ENCODE measurements around the gene PCSK7. TPM values are rescaled to one million over a fixed set of nuclear protein-coding genes. Genes with fewer than 3 reads are reported as not detected.

The PCSK7 gene
- total RNA-seq, 2 experiments from 2014 or later, result 229 to 247 TPM

DNA sequence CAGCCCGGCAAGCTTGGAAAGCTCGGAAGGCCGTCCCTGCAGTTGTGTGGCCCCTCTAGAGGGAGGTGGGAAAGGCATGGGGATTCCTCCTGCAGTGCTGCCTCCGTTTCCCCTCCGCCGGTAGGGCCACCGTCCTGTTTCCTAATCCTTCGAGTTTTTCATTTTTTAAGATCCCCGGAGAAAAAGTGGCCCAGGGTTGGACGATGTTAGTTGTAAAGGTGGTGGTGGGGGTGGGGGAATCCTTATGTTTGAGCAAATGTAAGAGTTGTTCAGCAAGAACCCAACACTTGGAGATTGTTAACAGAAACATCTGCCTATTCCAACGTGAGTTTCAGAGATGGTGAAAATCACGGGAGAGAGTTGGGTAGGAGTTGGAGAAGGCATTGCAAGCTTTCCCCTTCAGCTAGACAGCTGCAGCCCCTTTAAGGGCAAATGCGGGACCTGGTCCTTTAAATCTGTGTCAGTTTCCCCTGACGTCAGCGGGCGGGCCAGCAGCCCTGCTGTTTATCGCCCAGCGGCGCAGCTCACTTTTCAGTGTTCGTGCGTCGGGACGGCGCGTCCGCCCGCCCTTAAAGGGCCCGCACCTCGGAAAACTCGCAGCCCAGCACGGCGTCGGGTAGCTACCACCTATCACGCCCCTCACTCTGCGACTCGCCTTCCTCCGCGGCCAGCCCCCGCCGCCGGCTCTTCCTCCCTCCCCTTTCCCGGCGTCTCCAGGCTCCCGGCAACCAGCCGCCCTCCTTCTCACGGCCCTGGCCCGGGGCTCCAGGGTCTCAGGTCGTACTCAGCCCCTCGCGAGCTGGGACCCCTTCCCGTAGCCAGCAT is 53.5 kb downstream of the PCSK7 start, which contains the start of gene SIDT2:
TSS of gene SIDT2 (plus strand) at position 534 of the 825 bp plus-strand sequence. CDS start 521 bp downstream, outside the sequence.
- intact Hi-C loops (cut with DNase I, micrococcal nuclease), result loop anchor here (1.0 to 5.0 kb wide), 3 partner anchors 33 to 54 kb away; partner anchors contain the start of genes PAFAH1B2 (in 1 of the 2), PCSK7 (in 1 of the 2) and RNF214 (in 1 of the 2)
- peaks cover 32% of the 10 kb centered on the region for H3K4me1 ChIP-seq (ENCODE audit: insufficient read depth, low read length)
- H3K9me3 ChIP-seq (ENCODE audit: control insufficient read depth in 1 of 2, insufficient read depth in 1 of 2, low read length in 2 of 2), result no peaks in the 10 kb centered on the region
- ATAC-seq (ENCODE audit: poor library complexity) (peak; percentile 89), DNase-seq (peak; percentile 77 to 94 (median 86))
- POLR2A ChIA-PET, result interaction anchor here (0.7 to 4.9 kb wide), 16 partner anchors 12 to 391 kb away, joined by 3 to 60 read pairs (median 8); partner anchors contain the start of genes CEP164, PAFAH1B2, PCSK7 and RNF214
- CTCF ChIA-PET, result interaction anchor here (1.2 to 1.6 kb wide), 3 partner anchors 8 to 73 kb away, joined by 3 to 7 read pairs (median 4); partner anchors contain the start of genes PCSK7 and RNF214
- Mint-ChIP-seq H3K9me3 (no peaks in the 10 kb centered on the region), H3K4me3 (peak within 1 kb of the TSS; percentile 99), H3K4me1 (ENCODE audit: low read depth) (peaks cover 40% of the 10 kb centered on the region), H3K36me3 (ENCODE audit: low read depth) (peaks cover 14% of the 10 kb centered on the region), H3K27ac (peak within 1 kb of the TSS; percentile 98), H3K27me3 (no peaks in the 10 kb centered on the region)
- H3K27ac ChIP-seq (ENCODE audit: low read depth in 1 of 2, low read length in 2 of 2), result peak within 1 kb of the TSS; percentile 34 to 52
- TF ChIP-seq, protein P1, sequence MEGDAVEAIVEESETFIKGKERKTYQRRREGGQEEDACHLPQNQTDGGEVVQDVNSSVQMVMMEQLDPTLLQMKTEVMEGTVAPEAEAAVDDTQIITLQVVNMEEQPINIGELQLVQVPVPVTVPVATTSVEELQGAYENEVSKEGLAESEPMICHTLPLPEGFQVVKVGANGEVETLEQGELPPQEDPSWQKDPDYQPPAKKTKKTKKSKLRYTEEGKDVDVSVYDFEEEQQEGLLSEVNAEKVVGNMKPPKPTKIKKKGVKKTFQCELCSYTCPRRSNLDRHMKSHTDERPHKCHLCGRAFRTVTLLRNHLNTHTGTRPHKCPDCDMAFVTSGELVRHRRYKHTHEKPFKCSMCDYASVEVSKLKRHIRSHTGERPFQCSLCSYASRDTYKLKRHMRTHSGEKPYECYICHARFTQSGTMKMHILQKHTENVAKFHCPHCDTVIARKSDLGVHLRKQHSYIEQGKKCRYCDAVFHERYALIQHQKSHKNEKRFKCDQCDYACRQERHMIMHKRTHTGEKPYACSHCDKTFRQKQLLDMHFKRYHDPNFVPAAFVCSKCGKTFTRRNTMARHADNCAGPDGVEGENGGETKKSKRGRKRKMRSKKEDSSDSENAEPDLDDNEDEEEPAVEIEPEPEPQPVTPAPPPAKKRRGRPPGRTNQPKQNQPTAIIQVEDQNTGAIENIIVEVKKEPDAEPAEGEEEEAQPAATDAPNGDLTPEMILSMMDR (IDR thresholded peaks at IDR 0.05), result no peak
- H3K27me3 ChIP-seq (ENCODE audit: control insufficient read depth in 1 of 2, insufficient read depth in 2 of 2, low read length in 2 of 2), result no peaks in the 10 kb centered on the region
- peaks cover 7% of the 10 kb centered on the region for H3K36me3 ChIP-seq (ENCODE audit: insufficient read depth, low read length)
- peak within 1 kb of the TSS; percentile 81 for H3K4me3 ChIP-seq (ENCODE audit: low read length)

DNA sequence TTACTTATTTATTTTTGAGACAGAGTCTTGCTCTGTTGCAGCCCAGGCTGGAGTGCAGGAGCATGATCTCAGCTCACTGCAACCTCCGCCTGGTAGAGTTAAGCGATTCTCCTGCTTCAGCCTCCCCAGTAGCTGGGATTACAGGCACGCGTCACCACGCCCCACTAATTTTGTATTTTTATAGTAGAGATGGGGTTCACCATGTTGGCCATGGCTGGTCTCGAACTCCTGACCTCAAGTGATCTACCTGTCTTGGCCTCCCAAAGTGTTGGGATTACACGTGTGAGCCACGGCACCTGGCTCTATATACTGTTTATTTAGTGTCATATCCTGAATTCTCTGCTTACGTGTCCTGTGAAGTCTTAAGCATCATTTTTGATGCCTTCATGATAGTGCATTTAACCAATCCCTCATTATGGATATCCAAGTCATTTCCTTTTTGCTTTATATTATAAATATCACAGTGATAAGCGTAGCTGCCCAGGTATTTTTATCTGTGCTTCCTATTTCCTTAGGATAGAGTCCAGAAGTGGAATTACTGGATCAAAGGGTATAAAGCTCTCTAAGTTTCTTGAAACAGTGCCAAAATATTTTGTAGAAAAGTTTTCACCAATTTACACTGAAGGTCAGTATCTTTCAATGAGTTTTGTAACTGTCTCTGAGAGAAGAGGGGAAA is 54.2 kb downstream of the PCSK7 start:
- H3K36me3 ChIP-seq (ENCODE audit: insufficient read depth, low read length), result peaks cover 5% of the 10 kb centered on the region
- Mint-ChIP-seq H3K27ac (peak overlapping the region; percentile 98), H3K36me3 (ENCODE audit: low read depth) (peaks cover 14% of the 10 kb centered on the region), H3K27me3 (no peaks in the 10 kb centered on the region), H3K9me3 (no peaks in the 10 kb centered on the region), H3K4me1 (ENCODE audit: low read depth) (peaks cover 41% of the 10 kb centered on the region), H3K4me3 (peak overlapping the region; percentile 99)
- intact Hi-C loops (cut with DNase I, micrococcal nuclease), result loop anchor here (1.0 to 5.0 kb wide), 3 partner anchors 32 to 55 kb away; partner anchors contain the start of genes PAFAH1B2 (in 1 of the 2), PCSK7 (in 1 of the 2) and RNF214 (in 1 of the 2)
- peak overlapping the region; percentile 81 for H3K4me3 ChIP-seq (ENCODE audit: low read length)
- ChIA-PET POLR2A (interaction anchor here (0.5 to 4.9 kb wide), 11 partner anchors 14 to 390 kb away, joined by 3 to 60 read pairs (median 9); partner anchors contain the start of genes CEP164, PAFAH1B2, PCSK7 and RNF214), CTCF (interaction anchor here (1.2 kb wide), 1 partner anchor 8 kb away, joined by 3 read pairs; no protein-coding TSS in a partner anchor)
- DNase-seq (no peak), ATAC-seq (ENCODE audit: poor library complexity) (no peak)
- no peaks in the 10 kb centered on the region for H3K27me3 ChIP-seq (ENCODE audit: control insufficient read depth in 1 of 2, insufficient read depth in 2 of 2, low read length in 2 of 2)
- peaks cover 32% of the 10 kb centered on the region for H3K4me1 ChIP-seq (ENCODE audit: insufficient read depth, low read length)
- TF ChIP-seq, protein P1 (IDR thresholded peaks at IDR 0.05), result no peak
- no peak overlapping the region for H3K27ac ChIP-seq (ENCODE audit: low read depth in 1 of 2, low read length in 2 of 2)
- H3K9me3 ChIP-seq (ENCODE audit: control insufficient read depth in 1 of 2, insufficient read depth in 1 of 2, low read length in 2 of 2), result no peaks in the 10 kb centered on the region

DNA sequence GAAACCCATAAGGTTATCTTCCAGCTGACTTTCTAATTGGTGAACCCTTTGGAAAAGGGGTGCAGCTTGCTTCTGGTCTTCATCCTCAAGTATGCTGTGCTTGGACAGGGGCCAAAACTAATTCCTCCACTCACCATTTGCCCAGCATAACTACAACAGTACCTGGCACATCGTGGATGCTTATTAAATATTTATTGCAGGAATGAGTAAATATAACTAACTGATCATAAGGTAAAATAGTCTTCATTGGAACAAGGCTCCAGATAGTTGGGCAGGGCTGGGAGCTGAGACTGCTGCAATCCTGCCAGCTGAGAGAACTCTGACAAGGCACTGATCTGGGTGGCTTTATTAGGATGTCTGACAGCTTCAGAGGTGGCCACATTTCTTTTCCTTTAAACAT is 55.7 kb downstream of the PCSK7 start:
- intact Hi-C loops (cut with DNase I, micrococcal nuclease), result loop anchor here in 1 of 2 experiments (5.0 kb wide), 1 partner anchor 34 kb away; the partner anchor contains the start of gene PAFAH1B2
- TF ChIP-seq, protein P1 (IDR thresholded peaks at IDR 0.05), result no peak
- ATAC-seq (ENCODE audit: poor library complexity) (no peak), DNase-seq (no peak)
- Mint-ChIP-seq H3K9me3 (no peaks in the 10 kb centered on the region), H3K36me3 (ENCODE audit: low read depth) (peaks cover 15% of the 10 kb centered on the region), H3K27ac (no peak overlapping the region), H3K4me3 (peak overlapping the region; percentile 45), H3K4me1 (ENCODE audit: low read depth) (peaks cover 43% of the 10 kb centered on the region), H3K27me3 (no peaks in the 10 kb centered on the region)
- ChIA-PET CTCF (interaction anchor here (1.0 kb wide), 1 partner anchor 37 kb away, joined by 3 read pairs; no protein-coding TSS in a partner anchor), POLR2A (interaction anchor here (1.3 kb wide), 1 partner anchor 32 kb away, joined by 3 read pairs; the partner anchor contains the start of gene PAFAH1B2)
- H3K27ac ChIP-seq (ENCODE audit: low read depth in 1 of 2, low read length in 2 of 2), result no peak overlapping the region
- peaks cover 27% of the 10 kb centered on the region for H3K4me1 ChIP-seq (ENCODE audit: insufficient read depth, low read length)
- H3K36me3 ChIP-seq (ENCODE audit: insufficient read depth, low read length), result no peaks in the 10 kb centered on the region
- no peak overlapping the region for H3K4me3 ChIP-seq (ENCODE audit: low read length)
- H3K9me3 ChIP-seq (ENCODE audit: control insufficient read depth in 1 of 2, insufficient read depth in 1 of 2, low read length in 2 of 2), result no peaks in the 10 kb centered on the region
- no peaks in the 10 kb centered on the region for H3K27me3 ChIP-seq (ENCODE audit: control insufficient read depth in 1 of 2, insufficient read depth in 2 of 2, low read length in 2 of 2)
